Measurements from ENCODE around the gene ADARB2. TPM values are rescaled to one million over a fixed set of nuclear protein-coding genes. Genes with fewer than 3 reads are reported as not detected.

Gene ADARB2
- total RNA-seq, 1 experiment from 2014 or later, result 1.9 TPM

GRCh38 chr10:1573981-1574380 lies 163.3 kb downstream of the ADARB2 start:
- no peak for DNase-seq (ENCODE audit: extremely low read depth, low read depth)

GRCh38 chr10:1573334-1573969 lies 163.9 kb downstream of the ADARB2 start:
- DNase-seq (ENCODE audit: extremely low read depth, low read depth), result no peak

GRCh38 chr10:1572519-1573333 lies 164.6 kb downstream of the ADARB2 start:
- no peak for DNase-seq (ENCODE audit: extremely low read depth, low read depth)

GRCh38 chr10:1571587-1572237 lies 165.6 kb downstream of the ADARB2 start:
- no peak for DNase-seq (ENCODE audit: extremely low read depth, low read depth)

GRCh38 chr10:1570416-1571051 lies 166.8 kb downstream of the ADARB2 start:
- DNase-seq (ENCODE audit: extremely low read depth, low read depth), result no peak

GRCh38 chr10:1569208-1569607 lies 168.1 kb downstream of the ADARB2 start:
- DNase-seq (ENCODE audit: extremely low read depth, low read depth), result no peak

- no peak for DNase-seq (ENCODE audit: extremely low read depth, low read depth)
Measured at GRCh38 chr10:1567742-1568495, 169.4 kb downstream of the ADARB2 start.

GRCh38 chr10:1567152-1567551 lies 170.2 kb downstream of the ADARB2 start:
- DNase-seq (ENCODE audit: extremely low read depth, low read depth), result no peak

GRCh38 chr10:1564791-1565190 lies 172.5 kb downstream of the ADARB2 start:
- no peak for DNase-seq (ENCODE audit: extremely low read depth, low read depth)

- DNase-seq (ENCODE audit: extremely low read depth, low read depth), result no peak
Measured at GRCh38 chr10:1563028-1563427, 174.3 kb downstream of the ADARB2 start.

- no peak for DNase-seq (ENCODE audit: extremely low read depth, low read depth)
Measured at GRCh38 chr10:1561731-1562337, 175.5 kb downstream of the ADARB2 start.

- no peak for DNase-seq (ENCODE audit: extremely low read depth, low read depth)
Measured at GRCh38 chr10:1560535-1561192, 176.7 kb downstream of the ADARB2 start.

GRCh38 chr10:1559761-1560160 lies 177.6 kb downstream of the ADARB2 start:
- no peak for DNase-seq (ENCODE audit: extremely low read depth, low read depth)

GRCh38 chr10:1559311-1559710 lies 178.0 kb downstream of the ADARB2 start:
- no peak for DNase-seq (ENCODE audit: extremely low read depth, low read depth)

GRCh38 chr10:1558906-1559305 lies 178.4 kb downstream of the ADARB2 start:
- no peak for DNase-seq (ENCODE audit: extremely low read depth, low read depth)

GRCh38 chr10:1557081-1557480 lies 180.2 kb downstream of the ADARB2 start:
- DNase-seq (ENCODE audit: extremely low read depth, low read depth), result no peak

GRCh38 chr10:1556496-1556895 lies 180.8 kb downstream of the ADARB2 start:
- DNase-seq (ENCODE audit: extremely low read depth, low read depth), result no peak

- DNase-seq (ENCODE audit: extremely low read depth, low read depth), result no peak
Measured at GRCh38 chr10:1553951-1554350, 183.4 kb downstream of the ADARB2 start.

GRCh38 chr10:1552881-1553670 lies 184.2 kb downstream of the ADARB2 start:
- DNase-seq (ENCODE audit: extremely low read depth, low read depth), result no peak

Data from NCI-H460 (cell line).